HG02623 (cell line): ENCODE data around the gene ACO2.
"Not testable (repeated sequence)": the region's sequence is repeated elsewhere in the genome, so short reads cannot be mapped to it uniquely, and the experiment has no call there.

Experiments used
- ATAC-seq: cut with Tn5 transposase; IDR thresholded peaks from one replicate; pipeline ENCODE4 v1.9.1; 2021; ENCODE audit warnings: moderate library complexity; ENCODE audit not compliant: unreplicated experiment

Gene ACO2

GRCh38 chr22:41447435-41448188 lies 21.3 kb upstream of the ACO2 start:
- no peak for ATAC-seq

DNA sequence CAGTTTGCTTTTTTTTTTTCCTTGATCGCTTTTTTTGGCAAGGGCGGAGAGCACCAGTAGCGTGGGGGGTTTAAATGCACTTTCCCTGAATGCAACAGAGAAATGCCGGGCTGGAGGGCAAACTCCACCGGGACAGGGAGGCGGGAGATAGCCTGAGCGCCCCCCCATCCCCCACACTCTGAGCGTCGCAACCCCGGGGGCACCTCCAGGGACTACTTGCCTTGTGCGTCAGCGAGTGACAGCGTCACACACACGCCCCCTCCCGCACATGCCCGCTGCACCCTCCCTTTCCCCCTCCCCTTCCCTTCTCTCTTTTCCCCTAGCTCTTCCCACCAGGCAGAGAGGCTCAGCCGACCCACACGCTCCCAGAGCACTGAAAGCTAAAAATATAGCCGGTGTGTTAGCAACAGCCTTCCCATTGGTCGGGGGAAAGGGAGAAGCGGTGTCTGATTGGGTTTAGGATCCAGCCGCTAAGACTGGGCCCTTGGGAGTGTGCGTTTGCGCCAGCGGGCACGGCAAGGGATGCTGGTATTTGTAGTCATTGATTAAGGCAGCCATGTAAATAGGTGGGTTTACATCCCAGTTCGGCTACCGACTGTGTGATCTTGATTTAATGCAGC lies 20.6 kb upstream of the ACO2 start:
- ATAC-seq: peak; percentile 43

DNA sequence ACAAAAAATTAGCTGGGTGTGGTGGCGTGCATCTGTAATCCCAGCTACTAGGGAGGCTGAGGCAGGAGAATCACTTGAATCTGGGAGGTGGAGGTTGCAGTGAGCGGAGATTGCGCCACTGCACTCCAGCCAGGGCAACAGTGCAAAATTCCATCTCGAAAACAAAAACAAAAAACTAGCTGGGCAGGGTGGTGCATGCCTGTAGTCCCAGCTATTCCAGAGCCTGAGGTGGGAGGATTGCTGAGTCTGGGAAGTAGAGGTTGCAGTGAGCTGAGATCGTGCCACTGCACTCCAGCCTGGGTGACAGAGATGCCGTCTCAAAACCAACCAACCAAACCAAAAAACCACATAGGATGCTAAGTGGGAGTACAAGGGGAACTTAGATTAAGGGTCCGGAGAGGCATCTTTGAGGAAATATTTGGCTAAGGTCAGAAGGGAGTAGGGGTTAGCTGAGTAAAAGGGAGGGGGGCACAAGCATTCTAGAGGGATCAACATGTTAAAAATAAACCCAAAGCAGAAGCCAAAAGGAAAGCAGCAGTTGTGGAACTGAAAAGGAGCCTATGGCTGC lies 10.7 kb upstream of the ACO2 start:
- no peak for ATAC-seq

- ATAC-seq: no peak
Measured at GRCh38 chr22:41459431-41459830, 9.5 kb upstream of the ACO2 start.

GRCh38 chr22:41460071-41460470 lies 8.8 kb upstream of the ACO2 start:
- ATAC-seq: not testable (repeated sequence)

- no peak for ATAC-seq
Measured at GRCh38 chr22:41461901-41462300, 7.0 kb upstream of the ACO2 start.

- no peak for ATAC-seq
Measured at GRCh38 chr22:41469218-41469851, 418 bp downstream of the ACO2 start.

- ATAC-seq: no peak
Measured at GRCh38 chr22:41470886-41471285, 2.0 kb downstream of the ACO2 start.

GRCh38 chr22:41471568-41471967 lies 2.7 kb downstream of the ACO2 start:
- ATAC-seq: no peak

GRCh38 chr22:41474872-41475451 lies 6.0 kb downstream of the ACO2 start:
- ATAC-seq: no peak

GRCh38 chr22:41478473-41478872 lies 9.6 kb downstream of the ACO2 start:
- ATAC-seq: no peak

DNA sequence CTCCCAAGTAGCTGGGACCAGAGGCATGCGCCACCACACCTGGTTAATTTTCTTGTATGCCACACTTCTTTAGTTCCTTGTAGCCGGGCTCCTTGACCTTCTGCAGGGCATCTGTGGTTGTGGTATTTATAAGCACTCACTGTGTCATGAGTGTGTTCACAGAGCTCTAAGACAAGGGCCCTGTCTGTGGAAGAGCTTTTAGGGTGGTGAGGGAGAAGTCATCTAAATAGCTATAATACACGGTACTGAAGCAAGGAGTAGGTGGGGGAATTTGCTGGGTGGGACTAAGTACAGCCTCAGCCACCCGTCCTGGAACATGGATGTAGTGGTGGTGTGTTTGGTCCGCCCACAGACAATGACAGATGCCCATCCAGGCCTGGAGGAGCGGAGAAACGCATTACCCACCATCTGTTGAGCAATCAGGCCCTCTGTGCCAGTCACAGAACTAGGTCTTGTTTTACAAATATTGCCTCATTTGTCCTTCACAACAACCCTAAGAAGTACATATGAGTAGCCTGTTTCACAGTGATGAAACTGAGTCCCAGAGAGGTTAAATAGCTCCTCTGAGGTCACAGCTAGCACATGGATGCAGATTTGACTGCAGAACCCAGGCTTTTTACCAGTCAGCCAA lies 10.1 kb downstream of the ACO2 start:
- no peak for ATAC-seq

GRCh38 chr22:41479671-41480396 lies 10.9 kb downstream of the ACO2 start:
- no peak for ATAC-seq

DNA sequence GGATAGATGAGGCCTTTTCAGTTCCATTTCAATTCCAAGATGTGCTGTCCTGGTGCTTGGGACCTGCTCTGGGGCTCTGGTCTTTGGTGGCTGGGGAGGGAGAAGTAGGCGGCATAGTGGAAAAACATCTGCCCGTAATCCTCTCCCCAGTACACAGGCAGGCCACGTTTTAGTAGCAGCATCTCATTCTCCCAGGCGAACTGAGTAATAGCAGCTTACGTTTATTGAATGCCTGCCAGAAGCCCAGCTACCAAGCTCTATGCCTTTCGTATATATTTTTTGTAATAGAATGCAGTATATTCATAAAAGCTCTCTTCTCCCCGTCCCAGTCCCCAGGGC lies 11.4 kb downstream of the ACO2 start:
- no peak for ATAC-seq

GRCh38 chr22:41481131-41481830 lies 12.4 kb downstream of the ACO2 start:
- no peak for ATAC-seq

DNA sequence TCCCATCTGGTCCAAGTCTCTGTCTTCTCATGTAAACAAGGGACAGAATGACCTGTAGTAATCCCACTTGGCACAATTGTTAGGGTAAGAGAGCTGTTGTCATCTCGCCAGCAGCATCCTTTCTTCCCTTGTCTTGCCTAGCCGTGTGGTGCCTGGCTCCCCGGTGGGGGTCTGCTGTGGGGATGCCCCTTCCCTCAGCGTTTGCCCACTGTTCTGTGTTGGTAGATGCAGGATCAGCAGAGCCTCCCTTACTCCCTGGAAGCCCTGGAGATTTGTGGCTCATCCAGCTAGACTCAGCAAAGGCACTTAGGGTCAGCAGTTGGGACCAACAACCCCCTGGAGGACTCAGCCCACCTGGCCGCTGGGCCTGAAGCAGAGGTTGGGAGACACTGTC lies 13.0 kb downstream of the ACO2 start:
- ATAC-seq: no peak

- ATAC-seq: no peak
Measured at GRCh38 chr22:41482319-41482935, 13.5 kb downstream of the ACO2 start.

GRCh38 chr22:41485033-41485432 lies 16.1 kb downstream of the ACO2 start:
- ATAC-seq: no peak
